DOHH2 (cell line): ENCODE measurements around the gene DOCK4.

Experiments used
- H3F3A ChIP-seq: fragments of 200-600 bp; sonication (generic), shearing (Covaris generic); 2 replicates; pipeline ENCODE4 v1.6.0; 2016; ENCODE audit warnings: antibody characterized with exemption, mild to moderate bottlenecking; ENCODE audit not compliant: control insufficient read depth, insufficient read depth
- H3K27ac ChIP-seq: fragments of 200-600 bp; sonication (generic); 2 replicates; pipeline ENCODE4 v1.5.1; 2014; ENCODE audit warnings: low read depth, mild to moderate bottlenecking, low read length, moderate library complexity
- H3K27me3 ChIP-seq: fragments of 200-600 bp; sonication (generic); 2 replicates; pipeline ENCODE4 v1.6.1; 2014; ENCODE audit warnings: mild to moderate bottlenecking, low read length, mixed read lengths; ENCODE audit not compliant: control insufficient read depth
- H3K36me3 ChIP-seq: fragments of 200-600 bp; sonication (generic); 2 replicates; pipeline ENCODE4 v1.6.1; 2014; ENCODE audit warnings: mild to moderate bottlenecking, low read length, moderate library complexity, mixed read lengths; ENCODE audit not compliant: control insufficient read depth
- H3K4me1 ChIP-seq: fragments of 200-600 bp; sonication (generic); 2 replicates; pipeline ENCODE4 v1.6.1; 2014; ENCODE audit warnings: mild to moderate bottlenecking, low read length, mixed read lengths; ENCODE audit not compliant: control insufficient read depth
- H3K4me2 ChIP-seq: fragments of 200-600 bp; sonication (generic); 2 replicates; pipeline ENCODE4 v1.6.0; 2014; ENCODE audit warnings: mild to moderate bottlenecking, low read length, moderate library complexity
- H3K4me3 ChIP-seq: fragments of 200-600 bp; sonication (generic); 2 replicates; pipeline ENCODE4 v1.5.1; 2014; ENCODE audit warnings: mild to moderate bottlenecking, low read length, mixed read lengths
- H3K79me2 ChIP-seq: fragments of 200-600 bp; sonication (generic); 2 replicates; pipeline ENCODE4 v1.6.1; 2014; ENCODE audit warnings: mild to moderate bottlenecking, low read length, mixed read lengths; ENCODE audit not compliant: control insufficient read depth
- H3K9me2 ChIP-seq: fragments of 200-600 bp; sonication (generic); replicated peaks from 2 replicates; pipeline ENCODE4 v1.6.1; 2014; ENCODE audit warnings: mild to moderate bottlenecking, low read length, mixed read lengths; ENCODE audit not compliant: control insufficient read depth
- H3K9me3 ChIP-seq: fragments of 200-600 bp; sonication (generic); 2 replicates; pipeline ENCODE4 v1.6.1; 2014; ENCODE audit warnings: antibody characterized with exemption, low read length, mixed read lengths; ENCODE audit not compliant: control insufficient read depth, insufficient read depth
- H4K20me1 ChIP-seq: fragments of 200-600 bp; sonication (generic); 2 replicates; pipeline ENCODE4 v1.6.0; 2014; ENCODE audit warnings: low read depth, mild to moderate bottlenecking, antibody characterized with exemption, low read length, moderate library complexity; ENCODE audit not compliant: control insufficient read depth, insufficient read depth
- CTCF ChIP-seq: fragments of 200-600 bp; sonication (generic); IDR thresholded peaks from one replicate; pipeline ENCODE4 v1.5.1; 2014; ENCODE audit warnings: antibody characterized with exemption, mild to moderate bottlenecking, low read depth, low read length; ENCODE audit not compliant: poor library complexity, severe bottlenecking
- EZH2phosphoT487 ChIP-seq: fragments of 200-600 bp; sonication (generic); IDR thresholded peaks from 2 replicates; pipeline ENCODE4 v1.6.1; 2017; ENCODE audit warnings: borderline replicate concordance, mild to moderate bottlenecking, antibody characterized with exemption, low read length, moderate library complexity, mixed read lengths

The DOCK4 gene

GRCh38 chr7:112108981-112109380 lies 97.2 kb downstream of the DOCK4 start:
- no peaks in the 10 kb centered on the region for H3K9me3 ChIP-seq
- no peak overlapping the region for H3K4me3 ChIP-seq
- H3K27ac ChIP-seq, result no peak overlapping the region
- H3K36me3 ChIP-seq, result no peaks in the 10 kb centered on the region
- H4K20me1 ChIP-seq, result no peaks in the 10 kb centered on the region
- no peaks in the 10 kb centered on the region for H3F3A ChIP-seq
- no peaks in the 10 kb centered on the region for H3K9me2 ChIP-seq
- no peak for TF ChIP-seq CTCF
- no peak for TF ChIP-seq EZH2phosphoT487
- H3K79me2 ChIP-seq, result no peaks in the 10 kb centered on the region
- H3K27me3 ChIP-seq, result peaks cover 11% of the 10 kb centered on the region; the same call in 1 of the 2 replicates
- no peaks in the 10 kb centered on the region for H3K4me1 ChIP-seq
- no peak overlapping the region for H3K4me2 ChIP-seq

- Histone ChIP-seq H3K79me2 (no peaks in the 10 kb centered on the region), H3F3A (no peaks in the 10 kb centered on the region), H3K4me1 (no peaks in the 10 kb centered on the region), H3K9me3 (no peaks in the 10 kb centered on the region), H4K20me1 (no peaks in the 10 kb centered on the region), H3K27me3 (peaks cover 11% of the 10 kb centered on the region; the same call in 1 of the 2 replicates), H3K4me3 (no peak overlapping the region), H3K4me2 (no peak overlapping the region), H3K9me2 (no peaks in the 10 kb centered on the region), H3K36me3 (no peaks in the 10 kb centered on the region), H3K27ac (no peak overlapping the region)
- TF ChIP-seq EZH2phosphoT487, result no peak
- no peak for TF ChIP-seq CTCF
These were observed 100.3 kb downstream of the DOCK4 start for GRCh38 chr7:112105584-112106530.

GRCh38 chr7:112104120-112104519 lies 102.1 kb downstream of the DOCK4 start:
- Histone ChIP-seq H3K27me3 (peaks cover 14% of the 10 kb centered on the region; the same call in 1 of the 2 replicates), H3F3A (no peaks in the 10 kb centered on the region), H3K36me3 (no peaks in the 10 kb centered on the region), H3K4me2 (no peak overlapping the region), H3K4me3 (no peak overlapping the region), H3K9me3 (no peaks in the 10 kb centered on the region), H3K27ac (no peak overlapping the region), H3K4me1 (no peaks in the 10 kb centered on the region), H3K9me2 (no peaks in the 10 kb centered on the region), H3K79me2 (no peaks in the 10 kb centered on the region), H4K20me1 (no peaks in the 10 kb centered on the region)
- TF ChIP-seq CTCF (no peak), EZH2phosphoT487 (no peak)
